Measurements from ENCODE around the gene TBC1D30.

Gene TBC1D30

DNA sequence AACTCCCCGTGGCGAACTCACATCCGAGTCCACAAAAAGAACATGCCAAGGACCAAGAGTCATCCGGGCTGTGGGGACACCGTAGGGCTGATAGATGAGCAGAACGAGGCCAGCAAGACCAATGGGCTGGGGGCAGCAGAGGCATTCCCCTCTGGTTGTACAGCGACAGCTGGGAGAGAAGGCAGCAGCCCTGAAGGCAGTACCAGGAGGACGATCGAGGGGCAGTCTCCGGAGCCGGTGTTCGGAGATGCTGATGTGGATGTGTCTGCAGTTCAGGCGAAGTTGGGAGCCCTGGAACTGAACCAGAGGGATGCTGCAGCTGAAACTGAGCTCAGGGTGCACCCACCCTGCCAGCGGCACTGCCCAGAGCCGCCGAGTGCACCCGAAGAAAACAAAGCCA is 50.7 kb downstream of the TBC1D30 start:
- DNase-seq = no peak

DNA sequence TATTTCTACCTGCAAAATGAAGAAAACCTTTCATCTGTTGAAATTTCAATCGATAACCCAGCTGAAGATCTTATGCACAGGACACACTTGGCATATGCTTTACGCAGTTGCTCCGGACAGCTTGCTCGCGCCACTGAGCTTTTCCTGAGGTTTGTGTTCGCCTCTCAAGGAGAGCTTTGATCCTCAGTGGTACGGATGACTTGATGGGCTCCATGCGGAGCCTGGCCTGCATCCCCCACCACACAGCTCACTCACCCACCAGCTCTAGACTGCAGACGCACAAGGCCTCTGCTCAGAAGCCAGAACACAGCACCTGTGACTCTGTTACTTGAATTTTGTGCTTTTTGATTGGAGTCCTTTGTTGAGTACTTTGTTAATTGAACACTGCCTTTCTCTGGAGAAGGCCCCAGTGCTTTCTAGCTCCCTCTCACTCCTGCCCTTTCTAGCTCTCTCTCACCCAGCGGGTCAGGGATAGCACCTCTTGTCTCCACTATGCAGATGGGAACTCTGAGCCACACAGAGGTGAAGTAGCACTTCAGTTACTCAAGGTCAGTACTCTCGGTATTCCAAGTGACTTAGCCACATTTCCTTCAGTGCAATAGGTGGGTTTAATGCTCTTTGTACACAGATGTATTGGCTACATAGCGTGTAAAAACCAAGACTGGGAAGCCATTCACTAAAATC is 52.1 kb downstream of the TBC1D30 start:
- no peak for DNase-seq

DNA sequence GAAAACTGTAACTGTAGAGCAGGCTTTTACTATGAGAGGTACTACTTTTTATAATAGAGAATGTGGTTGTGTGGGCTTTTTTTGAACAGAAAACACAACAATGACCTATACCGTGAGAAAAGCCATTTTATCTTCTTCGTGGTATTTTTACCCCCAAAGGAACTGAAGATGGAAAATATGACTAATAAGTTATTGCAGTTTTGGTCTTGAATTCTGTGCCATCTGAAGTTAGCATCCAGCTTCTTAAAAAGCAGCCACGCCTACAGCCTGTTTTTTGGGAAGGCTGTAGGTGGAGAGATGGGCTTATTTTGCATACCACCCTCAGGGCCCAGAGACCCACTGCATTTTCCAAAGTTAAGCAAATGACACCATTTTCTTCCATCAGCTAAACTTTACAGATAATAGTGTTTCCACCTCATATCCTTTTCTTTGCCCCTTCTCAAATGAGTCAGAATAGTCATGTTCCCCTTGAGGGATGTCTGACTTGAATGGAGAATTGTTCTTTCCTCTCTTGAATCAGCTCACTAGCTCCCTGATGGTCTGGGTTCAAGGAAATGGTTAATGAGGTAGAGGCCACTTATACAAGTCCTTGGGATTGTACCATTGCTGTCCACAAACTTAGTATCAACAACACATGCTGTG is 53.0 kb downstream of the TBC1D30 start:
- DNase-seq = no peak

DNA sequence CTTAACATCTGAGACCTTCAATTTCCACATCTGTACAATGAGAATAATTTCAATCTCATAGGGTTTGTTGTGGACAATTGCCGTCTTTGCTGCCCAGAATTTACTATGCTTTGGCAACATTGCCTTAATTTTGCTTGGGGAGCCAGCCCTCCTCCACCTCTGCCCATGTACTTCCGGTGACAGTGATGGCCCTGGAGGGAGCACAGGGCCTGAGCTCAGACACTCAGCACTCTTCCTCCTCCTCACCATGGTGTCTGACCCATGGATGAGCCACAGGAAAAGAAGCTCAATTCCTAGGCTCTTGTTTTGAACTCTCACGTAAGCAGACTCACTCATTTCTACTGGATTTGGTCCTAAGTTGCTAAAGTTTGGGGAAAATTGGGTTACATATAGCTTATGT is 58.2 kb downstream of the TBC1D30 start:
- DNase-seq = no peak

DNA sequence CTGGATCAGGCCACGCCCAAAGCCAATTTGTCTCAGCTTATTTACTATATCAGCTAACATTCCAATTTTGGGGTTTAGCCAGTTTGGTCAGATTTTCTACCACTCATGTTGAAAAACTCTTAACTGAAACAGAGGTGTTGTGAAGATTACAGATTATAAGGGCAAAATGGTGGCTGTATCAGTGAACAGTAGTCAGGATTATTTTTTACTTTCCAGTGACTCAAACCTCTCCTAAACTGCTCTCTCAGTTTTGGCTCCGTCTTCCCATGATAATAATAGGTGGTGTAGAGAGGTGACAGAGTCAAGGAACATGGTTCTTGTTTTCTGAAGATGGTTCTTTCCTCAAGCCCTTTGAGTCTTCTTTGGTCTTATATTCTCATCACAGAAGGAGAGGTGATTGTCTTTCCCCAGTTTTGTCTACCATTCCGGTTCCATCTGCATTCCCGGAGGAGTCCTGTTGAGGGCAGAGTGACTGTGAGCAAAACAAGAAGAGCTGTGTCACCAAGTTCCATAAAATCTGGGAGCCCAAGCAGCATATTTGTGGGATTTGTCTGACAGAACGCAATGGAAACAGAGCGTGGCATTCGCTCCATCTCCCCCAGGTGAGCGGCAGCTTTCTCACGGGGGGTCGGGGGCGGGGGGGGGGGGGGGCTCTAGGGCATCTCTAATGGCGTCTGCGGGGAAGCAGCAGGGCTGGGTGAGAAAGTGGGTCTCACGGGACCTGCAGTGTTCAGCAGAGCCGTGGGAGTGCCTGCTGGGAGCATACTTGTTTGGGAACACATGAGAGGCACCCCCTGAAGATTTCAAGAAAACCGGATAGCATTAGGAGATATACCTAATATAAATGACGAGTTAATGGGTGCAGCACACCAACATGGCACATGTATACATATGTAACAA is 59.1 kb downstream of the TBC1D30 start:
- DNase-seq = no peak

DNA sequence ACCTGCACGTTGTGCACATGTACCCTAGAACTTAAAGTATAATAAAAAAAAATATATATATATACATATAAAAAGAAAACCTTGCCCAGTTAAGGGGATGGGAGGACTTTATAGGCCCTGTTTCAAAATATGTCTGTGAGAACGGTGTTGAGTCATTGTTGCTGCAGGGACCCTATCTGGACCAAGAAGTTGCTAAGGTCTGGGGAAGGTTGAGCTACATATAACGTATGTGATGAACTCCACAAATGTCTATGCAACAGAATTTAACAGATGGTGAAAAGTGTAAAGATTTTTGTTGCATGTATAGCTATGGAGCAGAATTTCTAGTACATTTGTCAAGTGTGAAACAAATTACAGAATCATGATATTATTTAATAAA is 59.7 kb downstream of the TBC1D30 start:
- no peak for DNase-seq

DNA sequence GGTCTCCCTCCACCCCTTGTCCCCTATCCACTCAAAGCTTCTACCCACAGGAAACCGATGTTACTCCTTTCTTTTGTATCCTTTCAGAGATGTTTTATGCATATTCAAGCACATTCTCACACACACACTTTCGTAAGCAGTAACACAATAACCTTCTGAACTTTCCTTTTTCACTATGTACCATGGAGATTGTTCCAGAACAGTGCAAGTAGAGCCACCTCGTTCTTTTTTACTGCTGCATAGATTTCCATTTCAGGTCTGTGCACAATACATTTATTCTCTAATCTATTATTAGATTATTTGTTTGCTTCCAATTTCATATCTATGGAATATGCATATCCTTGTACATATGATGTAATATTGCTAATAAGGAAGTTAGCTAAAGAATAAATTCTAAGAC is 60.3 kb downstream of the TBC1D30 start:
- no peak for DNase-seq

DNA sequence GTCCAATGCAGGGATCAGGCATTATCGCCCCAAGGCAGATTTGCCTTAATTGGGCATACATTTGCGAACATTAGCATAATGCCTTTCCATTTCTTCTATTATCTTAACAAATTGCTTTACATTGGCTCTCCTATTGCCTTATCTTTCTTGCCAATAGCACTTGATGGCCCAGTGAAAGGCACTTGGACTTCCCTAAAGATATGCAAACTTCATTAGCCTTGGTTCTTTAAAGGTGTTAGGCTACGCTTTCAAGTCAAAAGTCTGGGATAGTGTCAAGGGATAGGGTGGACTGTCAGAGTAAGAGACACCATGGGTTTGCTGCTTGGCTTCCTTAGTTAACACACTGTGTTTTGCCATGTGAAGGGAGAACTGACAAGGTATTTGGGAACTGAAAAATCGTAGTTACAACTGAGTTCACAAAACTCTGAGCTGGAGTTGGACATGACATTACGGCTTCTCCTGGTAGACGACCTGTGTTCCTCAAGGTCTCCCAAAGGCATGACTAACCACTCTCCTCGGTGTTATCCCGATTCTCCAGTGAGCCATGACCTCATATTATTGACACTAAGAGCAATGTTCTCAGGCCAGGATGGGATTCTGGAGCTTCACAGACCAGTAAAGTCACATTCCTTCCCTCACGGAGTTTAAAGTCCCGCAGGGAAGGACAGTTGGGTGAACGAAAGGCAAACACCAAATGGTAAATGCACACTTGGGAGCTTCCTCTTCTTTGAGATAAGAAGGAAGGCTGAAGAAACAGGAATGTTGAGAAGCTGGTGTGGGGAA is 65.2 kb downstream of the TBC1D30 start:
- no peak for DNase-seq

DNA sequence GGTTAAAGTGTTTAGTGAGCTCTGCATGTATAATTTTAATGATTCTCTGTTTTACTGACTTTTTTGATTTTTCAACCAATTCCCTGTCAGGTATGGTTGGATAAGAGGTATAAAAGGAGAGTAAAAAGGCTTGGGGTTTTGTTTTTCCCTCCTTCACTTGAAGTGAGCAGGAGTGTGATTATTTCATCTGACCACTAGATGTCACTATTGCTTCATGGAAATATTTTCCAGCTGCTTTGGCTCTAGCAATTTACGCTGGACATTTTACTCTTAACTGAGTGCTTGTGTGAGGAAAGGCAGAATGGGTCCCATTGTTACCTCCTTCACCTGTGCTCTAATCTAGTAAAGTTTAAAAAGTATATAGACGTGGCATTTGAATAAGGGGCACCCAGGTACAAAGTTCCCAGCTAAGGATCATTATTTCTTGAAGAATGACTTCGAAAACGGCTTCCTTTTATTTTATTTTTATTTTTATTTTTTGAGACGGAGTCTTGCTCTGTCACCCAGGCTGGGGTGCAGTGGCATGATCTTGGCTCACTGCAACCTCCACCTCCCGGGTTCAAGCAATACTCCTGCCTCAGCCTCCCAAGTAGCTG is 66.5 kb downstream of the TBC1D30 start:
- no peak for DNase-seq

DNA sequence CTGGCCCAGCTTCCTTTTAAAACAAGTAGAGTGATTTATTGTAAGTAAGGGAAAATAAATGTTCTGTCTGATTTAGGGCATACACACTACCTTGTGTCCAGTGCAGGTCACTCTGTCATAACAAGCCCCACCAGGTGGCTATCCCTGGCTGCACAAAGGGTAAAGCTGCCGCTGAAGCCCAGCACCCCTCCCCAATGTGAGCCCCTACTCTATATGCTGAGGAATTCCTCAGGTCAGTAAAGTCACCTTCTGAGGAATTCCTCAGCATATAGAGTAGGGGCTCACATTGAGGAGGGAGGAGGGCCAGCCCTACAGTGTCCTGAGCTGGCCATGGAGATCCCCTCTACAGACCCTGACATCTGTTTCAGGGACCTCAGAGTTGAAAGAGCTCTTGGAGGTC is 67.2 kb downstream of the TBC1D30 start:
- no peak for DNase-seq

DNA sequence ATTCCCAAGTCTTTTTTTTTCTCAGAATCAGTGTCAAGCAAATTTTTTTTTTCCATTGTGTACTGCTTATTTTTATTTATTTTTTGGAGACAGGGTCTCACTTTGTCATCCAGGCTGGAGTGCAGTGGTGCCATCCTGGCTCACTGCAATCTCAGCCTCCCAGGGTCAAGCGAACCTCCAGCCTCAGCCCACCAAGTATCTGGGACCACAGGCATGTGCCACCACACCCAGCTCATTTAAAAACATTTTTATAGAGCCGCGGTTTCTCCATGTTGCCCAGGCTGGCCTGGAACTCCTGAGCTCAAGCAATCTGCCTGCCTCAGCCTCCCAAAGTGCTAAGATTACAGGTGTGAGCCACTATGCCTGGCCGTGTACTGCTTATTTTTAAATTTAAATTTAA is 68.1 kb downstream of the TBC1D30 start:
- DNase-seq = no peak

DNA sequence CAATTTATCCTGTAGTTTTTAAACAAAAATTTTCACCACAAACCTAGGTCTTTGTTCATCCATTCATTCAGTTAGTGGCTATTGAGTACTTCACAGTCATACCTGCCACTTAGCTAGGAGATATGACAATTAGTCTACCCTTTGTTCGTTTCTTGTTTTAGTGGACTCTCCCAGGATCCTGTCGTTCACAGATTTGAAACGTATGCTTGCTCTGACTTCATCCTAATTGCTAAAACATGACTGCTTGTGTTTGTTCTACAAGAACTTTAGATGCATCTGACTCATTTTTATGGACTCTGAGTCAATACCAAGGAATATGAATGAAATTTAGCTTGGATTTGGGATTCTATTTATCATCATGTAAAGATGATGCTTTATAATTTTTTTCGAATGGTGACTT is 69.5 kb downstream of the TBC1D30 start:
- no peak for DNase-seq

DNA sequence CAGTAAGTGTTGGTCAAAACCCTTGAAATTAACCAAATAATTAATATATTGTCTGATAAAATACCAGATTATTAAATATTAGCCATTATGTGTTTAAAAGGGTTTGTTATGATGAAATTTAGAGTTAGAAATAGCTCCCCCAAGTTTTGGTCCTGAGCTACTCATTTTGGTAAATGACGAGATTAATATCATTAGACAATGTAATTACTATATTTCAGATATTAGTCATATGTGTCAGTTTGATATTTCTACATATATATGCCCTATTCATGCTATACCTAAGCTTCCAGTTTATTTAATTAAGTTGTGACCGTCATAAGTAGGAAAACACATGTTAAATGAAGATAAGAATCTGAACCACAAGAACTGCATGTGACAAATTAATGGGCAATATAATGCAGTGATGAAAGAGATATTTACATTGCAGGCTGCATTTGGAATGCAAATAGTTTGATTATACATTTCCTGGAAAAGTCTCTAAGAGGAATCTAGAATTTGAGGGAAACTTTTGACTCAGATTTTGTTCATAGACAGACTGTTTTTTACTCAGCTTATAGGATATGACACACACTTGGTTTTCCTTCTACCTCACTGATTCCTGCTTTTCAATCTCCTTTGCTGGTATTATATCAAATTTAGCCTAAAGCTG is 70.5 kb downstream of the TBC1D30 start:
- no peak for DNase-seq

DNA sequence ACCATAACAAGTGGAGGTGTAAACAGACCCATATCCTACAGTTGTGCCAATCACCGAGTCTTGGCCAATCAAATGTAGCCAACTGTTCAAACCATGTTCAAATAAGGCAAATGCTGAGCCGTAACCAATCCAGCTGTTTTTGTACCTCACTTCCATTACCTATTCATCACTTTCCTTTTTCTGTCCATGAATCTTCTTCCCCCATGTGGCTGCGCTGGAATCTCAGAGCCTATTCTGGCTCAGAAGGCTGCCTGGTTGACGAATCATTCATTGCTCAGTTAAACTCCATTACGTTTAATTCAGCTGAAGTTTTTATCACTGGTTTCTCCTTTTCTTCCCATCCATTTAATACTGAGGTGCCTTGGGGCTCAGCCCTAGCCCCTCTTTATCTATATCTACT is 71.1 kb downstream of the TBC1D30 start:
- no peak for DNase-seq

DNA sequence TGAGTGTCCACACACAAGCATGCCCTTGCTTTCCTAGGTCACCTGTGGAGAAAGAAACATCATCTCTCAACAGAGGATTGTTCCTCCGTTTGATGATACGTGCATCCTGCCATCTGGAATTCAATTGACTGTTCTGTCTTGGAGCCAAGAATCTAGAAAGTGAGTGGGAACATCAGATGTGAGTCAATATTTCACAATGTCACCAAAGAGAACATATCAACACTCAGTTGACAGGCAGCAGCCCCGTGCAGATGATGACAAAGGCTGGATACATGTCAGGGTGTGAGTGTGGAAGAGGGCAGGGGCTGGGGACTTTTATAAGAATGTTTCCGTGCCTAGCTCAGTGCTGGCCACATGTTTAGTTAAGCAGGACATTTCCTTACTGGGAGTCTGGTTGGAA is 76.1 kb downstream of the TBC1D30 start:
- no peak for DNase-seq

DNA sequence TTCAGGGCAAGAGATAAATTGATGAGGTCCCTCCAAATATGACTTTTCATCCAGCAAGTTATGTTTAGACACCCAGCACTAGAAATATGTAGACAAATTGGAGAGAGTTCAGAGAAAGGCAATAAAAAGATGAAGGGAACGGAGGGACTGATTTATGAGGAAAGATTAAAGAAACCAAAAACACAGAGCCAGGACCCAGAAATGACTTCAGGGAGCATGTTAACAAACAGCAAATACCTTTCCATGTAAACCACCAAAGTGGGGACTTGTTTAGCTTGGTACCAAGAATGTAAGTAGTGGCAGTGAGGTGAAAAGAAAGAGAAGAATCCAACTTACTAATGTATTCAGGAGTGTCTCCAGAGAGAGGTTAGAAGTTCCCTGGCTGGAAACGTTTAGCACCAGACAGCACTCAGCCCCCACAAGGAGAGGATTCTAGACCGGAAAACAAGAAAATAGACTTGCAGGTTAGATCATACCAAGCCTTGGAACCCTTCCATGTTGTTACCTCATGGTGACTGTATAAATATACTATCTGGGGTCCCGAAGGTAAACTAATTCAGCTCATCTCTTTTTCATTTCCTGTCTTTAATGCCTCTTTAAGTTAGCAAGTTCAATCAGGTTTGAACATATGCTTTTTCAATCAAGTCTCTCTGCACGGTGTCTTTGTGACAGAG is 79.2 kb downstream of the TBC1D30 start:
- DNase-seq = no peak

DNA sequence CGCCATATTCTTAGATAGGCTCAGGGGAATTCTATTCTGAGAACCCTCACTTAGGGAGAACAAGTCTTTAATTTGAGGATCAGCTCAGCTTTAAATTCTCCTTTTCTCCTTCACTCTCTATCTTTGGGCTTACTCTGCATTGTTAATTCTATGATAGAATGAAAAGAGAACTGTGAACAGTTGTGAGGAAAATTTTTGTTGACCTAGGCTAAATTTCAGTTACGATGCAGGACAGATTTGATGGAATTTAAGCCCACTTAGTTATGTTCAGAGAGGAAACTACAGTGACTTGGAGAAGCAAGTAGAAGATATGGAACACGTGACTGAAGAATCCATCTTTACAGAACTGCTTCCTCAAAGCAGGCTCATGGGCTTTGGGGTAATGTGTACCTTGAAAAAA is 82.7 kb downstream of the TBC1D30 start:
- DNase-seq = no peak

DNA sequence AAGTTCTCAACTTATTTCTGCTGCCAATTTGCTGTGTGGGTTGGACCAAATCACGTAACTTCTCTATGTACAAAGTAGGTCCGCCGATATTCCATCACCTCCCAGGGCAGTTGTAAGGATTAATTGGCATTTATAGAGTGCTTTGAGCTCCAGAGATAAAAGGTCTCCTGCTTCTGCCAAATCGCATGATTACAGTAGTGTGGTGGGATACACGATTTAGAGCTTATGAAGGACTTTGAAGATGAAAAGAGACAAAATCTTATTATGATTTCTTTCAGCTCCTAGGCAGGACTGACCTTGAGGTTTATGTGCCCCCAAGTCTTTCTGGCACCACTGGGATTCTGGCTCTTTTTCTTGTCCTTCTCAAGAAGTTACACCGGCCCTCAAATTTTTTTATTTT is 84.7 kb downstream of the TBC1D30 start:
- DNase-seq = no peak

DNA sequence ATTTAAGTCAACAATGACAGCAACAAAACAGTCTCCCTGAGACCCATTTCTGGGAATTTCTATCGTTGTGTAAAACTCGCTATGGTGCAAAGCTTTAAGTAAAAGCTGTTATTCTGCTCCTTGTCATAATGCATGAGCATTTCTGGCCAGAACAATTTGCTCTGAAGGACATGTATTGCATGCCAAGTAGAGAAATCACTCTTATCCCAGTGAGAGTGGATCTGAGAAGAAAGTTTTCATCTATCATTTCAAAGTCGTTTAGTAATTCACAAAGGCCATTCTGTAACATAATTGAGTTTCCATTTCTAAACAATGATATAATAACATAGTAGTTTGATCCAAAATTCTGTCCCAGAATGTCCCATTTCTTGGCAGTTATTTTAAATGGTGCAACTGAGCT is 86.6 kb downstream of the TBC1D30 start:
- DNase-seq = no peak

DNA sequence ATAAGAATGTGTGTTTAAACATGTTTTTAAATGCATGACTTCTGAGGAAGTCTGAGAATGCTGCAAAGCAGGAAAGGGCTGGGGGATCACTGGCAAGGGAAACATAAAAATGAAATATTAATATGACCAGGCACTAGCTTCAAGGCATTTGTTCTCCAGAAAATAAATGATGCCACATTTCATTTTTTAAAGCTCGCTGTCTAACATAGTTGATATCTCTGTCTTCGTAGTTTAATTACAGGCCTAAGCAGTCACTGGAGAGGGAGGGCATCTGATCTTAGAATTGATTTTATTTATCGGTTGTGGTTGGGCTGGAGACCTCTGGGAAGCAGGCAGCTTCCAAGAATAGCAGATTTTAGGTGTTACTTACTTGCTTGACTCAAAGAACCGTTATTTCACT is 87.5 kb downstream of the TBC1D30 start:
- no peak for DNase-seq

DNA sequence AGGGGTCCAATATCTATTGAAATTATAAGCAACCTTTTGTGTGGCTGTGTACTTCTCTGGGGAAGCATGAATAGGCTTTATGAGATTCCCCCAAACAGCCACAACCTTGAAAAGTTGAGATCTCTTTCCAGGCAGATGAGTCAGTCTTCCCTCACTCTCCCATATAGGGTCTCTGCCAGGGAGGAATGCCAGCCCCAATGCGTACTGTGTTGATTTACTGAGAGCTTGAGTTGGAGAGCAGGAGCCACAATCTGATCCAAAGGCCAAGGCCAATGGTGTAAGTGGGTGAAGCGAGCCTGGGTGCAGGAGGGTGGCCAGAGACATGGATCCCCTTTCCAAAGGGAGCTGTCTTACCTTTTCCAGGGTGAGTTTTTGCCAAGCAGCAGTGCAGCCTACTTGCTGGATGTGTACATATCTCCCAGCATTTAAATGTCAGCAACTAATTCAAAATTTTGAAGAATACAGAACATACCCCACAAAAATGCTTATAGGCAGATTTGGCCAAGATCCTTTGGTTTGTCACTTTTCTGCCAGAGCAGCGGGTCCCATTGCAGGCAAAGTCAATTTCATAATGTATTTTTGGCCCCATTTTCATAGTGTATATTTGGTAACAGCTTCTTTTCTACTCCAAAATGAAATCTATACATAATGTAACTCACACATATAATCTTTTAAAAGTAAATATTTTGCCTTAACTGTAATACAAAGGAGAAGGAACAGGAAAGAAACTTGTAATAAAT is 88.2 kb downstream of the TBC1D30 start:
- no peak for DNase-seq
